ENCODE measurements around the gene DHCR7. TPM values are rescaled to one million over a fixed set of nuclear protein-coding genes. Genes with fewer than 3 reads are reported as not detected.
A peak's percentile ranks its signal among the peaks of the same experiment; 100 is the strongest.

Gene DHCR7
- total RNA-seq, 6 donors from 2014 or later = 5.2 to 96.1 (median 66.4) TPM

- 89 to 92% methylated on average over 30 to 34 of the region's 34 CpGs for whole genome bisulfite sequencing, 2 donors
- no peaks in the 10 kb centered on the region for H3K27me3 ChIP-seq
- TF ChIP-seq EP300 (IDR thresholded peaks at IDR 0.05) = no peak
- no peak for ATAC-seq (ENCODE audit: low FRiP score in 2 of 2)
- no peaks in the 10 kb centered on the region for H3K9me3 ChIP-seq
- no peak overlapping the region for H3K4me3 ChIP-seq
- H3K27ac ChIP-seq = no peak overlapping the region
- DNase-seq = peak in 1 of 2 donors; percentile 63
- H3K4me1 ChIP-seq = no peaks in the 10 kb centered on the region
- H3K36me3 ChIP-seq = peaks cover 25 to 100% (median 97%) of the 10 kb centered on the region in 4 donors
Measured at GRCh38 chr11:71476926-71477640, 28.9 kb upstream of the DHCR7 start.

- H3K36me3 ChIP-seq = peaks cover 25 to 98% (median 91%) of the 10 kb centered on the region in 4 donors
- WGBS, 2 donors = 97% methylated on average over 20 to 21 of the region's 21 CpGs
- no peak for TF ChIP-seq POLR2AphosphoS5 (IDR thresholded peaks at IDR 0.05)
- TF ChIP-seq CTCF (IDR thresholded peaks at IDR 0.05) = no peak
- no peak for TF ChIP-seq EP300 (IDR thresholded peaks at IDR 0.05)
- no peak for TF ChIP-seq POLR2A (IDR thresholded peaks at IDR 0.05)
- no peaks in the 10 kb centered on the region for H3K9me3 ChIP-seq
- DNase-seq (no peak), ATAC-seq (ENCODE audit: low FRiP score in 2 of 2) (no peak)
- H3K4me1 ChIP-seq = no peaks in the 10 kb centered on the region
- no peaks in the 10 kb centered on the region for H3K27me3 ChIP-seq
- H3K27ac ChIP-seq = no peak overlapping the region
- no peak overlapping the region for H3K4me3 ChIP-seq
Measured at GRCh38 chr11:71476031-71476430, 27.8 kb upstream of the DHCR7 start.

GRCh38 chr11:71474771-71475483 lies 26.7 kb upstream of the DHCR7 start:
- TF ChIP-seq POLR2AphosphoS5 (IDR thresholded peaks at IDR 0.05) (no peak), EP300 (IDR thresholded peaks at IDR 0.05) (no peak), POLR2A (IDR thresholded peaks at IDR 0.05) (no peak), CTCF (IDR thresholded peaks at IDR 0.05) (no peak)
- Histone ChIP-seq H3K4me1 (no peaks in the 10 kb centered on the region), H3K9me3 (no peaks in the 10 kb centered on the region), H3K27ac (no peak overlapping the region), H3K27me3 (no peaks in the 10 kb centered on the region), H3K4me3 (no peak overlapping the region), H3K36me3 (peaks cover 25 to 87% (median 80%) of the 10 kb centered on the region in 4 donors)
- ATAC-seq (ENCODE audit: low FRiP score in 2 of 2) (no peak), DNase-seq (peak in 1 of 2 donors; percentile 66)
- WGBS, 2 donors = 92 to 97% methylated on average over 14 to 26 of the region's 26 CpGs

GRCh38 chr11:71474141-71474770 lies 26.1 kb upstream of the DHCR7 start:
- Histone ChIP-seq H3K36me3 (peaks cover 25 to 80% (median 73%) of the 10 kb centered on the region in 4 donors), H3K27me3 (no peaks in the 10 kb centered on the region), H3K4me3 (no peak overlapping the region), H3K27ac (no peak overlapping the region), H3K4me1 (no peaks in the 10 kb centered on the region), H3K9me3 (no peaks in the 10 kb centered on the region)
- TF ChIP-seq POLR2A (IDR thresholded peaks at IDR 0.05) (no peak), CTCF (IDR thresholded peaks at IDR 0.05) (no peak)
- DNase-seq (no peak), ATAC-seq (ENCODE audit: low FRiP score in 2 of 2) (no peak)
- WGBS, 2 donors = 93 to 98% methylated on average over 8 to 25 of the region's 27 CpGs

GRCh38 chr11:71473793-71474080 lies 25.5 kb upstream of the DHCR7 start:
- Histone ChIP-seq H3K4me1 (no peaks in the 10 kb centered on the region), H3K27ac (no peak overlapping the region), H3K36me3 (peaks cover 20 to 75% (median 68%) of the 10 kb centered on the region in 4 donors), H3K27me3 (no peaks in the 10 kb centered on the region), H3K9me3 (no peaks in the 10 kb centered on the region), H3K4me3 (no peak overlapping the region)
- ATAC-seq (ENCODE audit: low FRiP score in 2 of 2) (no peak), DNase-seq (no peak)
- TF ChIP-seq CTCF (IDR thresholded peaks at IDR 0.05) (no peak), EP300 (IDR thresholded peaks at IDR 0.05) (no peak), POLR2A (IDR thresholded peaks at IDR 0.05) (no peak), POLR2AphosphoS5 (IDR thresholded peaks at IDR 0.05) (no peak)
- 96 to 97% methylated on average over 6 to 14 of the region's 14 CpGs for WGBS, 2 donors

Measured in upper lobe of left lung (tissue), 6 donors.